Measurements from ENCODE around the gene EFHC2.

DNA sequence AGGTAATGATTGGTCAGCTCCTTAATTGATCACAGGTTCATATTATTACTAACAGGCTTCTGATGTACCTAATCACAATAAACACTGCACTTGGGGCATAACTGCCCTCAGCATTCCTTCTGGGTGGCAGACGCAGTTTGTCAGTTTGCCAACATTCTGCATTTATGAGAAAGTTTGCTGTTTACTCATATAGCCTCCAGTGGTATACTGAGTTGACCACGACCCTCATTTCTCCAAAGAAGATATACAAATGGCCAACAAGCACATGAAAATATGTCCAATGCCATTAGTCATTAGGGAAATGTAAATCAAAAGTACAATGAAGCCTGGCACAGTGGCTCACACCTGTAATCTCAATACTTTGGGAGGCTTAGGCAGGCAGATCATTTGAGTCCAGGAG lies 26.3 kb downstream of the EFHC2 start:
- TF ChIP-seq POLR2AphosphoS5 (IDR thresholded peaks at IDR 0.05; ENCODE audit: low read depth, low read length) (no peak), POLR2A (IDR thresholded peaks at IDR 0.05; ENCODE audit: low read depth, low read length) (no peak)
